Activated CD8-positive, alpha-beta memory T cell treated with anti-CD3 and anti-CD28 coated beads for 36 hours (primary cell): ENCODE measurements around the gene MAML2. TPM values are rescaled to one million over a fixed set of nuclear protein-coding genes. Genes with fewer than 3 reads are reported as not detected.

Experiments used
- CTCF ChIA-PET: fragments of 350-600 bp; sonication (Branson Sonifier 250); formaldehyde crosslinking; loops from one replicate; lab custom pipeline; 2021; ENCODE audit warnings: antibody characterized with exemption; lab: Charles Lee
- POLR2A ChIA-PET: fragments of 350-600 bp; sonication (Branson Sonifier 250); formaldehyde crosslinking; loops from one replicate; lab custom pipeline; 2021; ENCODE audit warnings: antibody characterized with exemption; lab: Charles Lee
- total RNA-seq, 2 experiments: library from RNA; stranded (reverse); gene quantifications; one replicate each; pipeline ENCODE4 v1.2.3, GENCODE V29; 2021

The MAML2 gene
- total RNA-seq, 2 experiments from 2014 or later = 15.6 to 16.4 TPM

- ChIA-PET POLR2A (no interaction called here), CTCF (no interaction called here)
Measured at GRCh38 chr11:96219981-96220623, 122.9 kb downstream of the MAML2 start.

DNA sequence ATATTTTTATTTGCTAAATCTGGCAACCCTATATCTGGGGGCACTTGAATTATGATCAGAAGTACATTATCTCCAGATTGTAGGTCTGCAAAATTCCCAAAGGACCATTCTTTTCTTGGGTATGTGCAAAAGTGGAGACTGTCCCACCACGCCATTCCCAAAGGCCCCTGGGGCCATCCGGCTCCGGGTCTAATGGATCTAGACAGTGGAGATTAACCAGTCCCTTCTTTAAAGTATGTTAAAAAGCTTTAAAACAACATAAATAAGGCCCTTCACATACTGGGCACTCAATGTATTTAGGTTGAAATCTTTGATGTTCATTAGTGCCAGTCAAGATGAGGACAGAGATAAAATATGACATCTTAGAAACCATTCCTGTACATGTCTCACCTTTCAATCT is 124.1 kb downstream of the MAML2 start:
- ChIA-PET CTCF (no interaction called here), POLR2A (no interaction called here)

- POLR2A ChIA-PET = no interaction called here
- CTCF ChIA-PET = interaction anchor here (1.0 kb wide), 1 partner anchor 124 kb away, joined by 3 read pairs; no protein-coding TSS in a partner anchor
Measured at GRCh38 chr11:96218006-96218405, 125.0 kb downstream of the MAML2 start.

GRCh38 chr11:96217206-96217605 is 125.8 kb downstream of the MAML2 start:
- ChIA-PET CTCF (interaction anchor here (1.0 kb wide), 1 partner anchor 125 kb away, joined by 3 read pairs; no protein-coding TSS in a partner anchor), POLR2A (no interaction called here)

DNA sequence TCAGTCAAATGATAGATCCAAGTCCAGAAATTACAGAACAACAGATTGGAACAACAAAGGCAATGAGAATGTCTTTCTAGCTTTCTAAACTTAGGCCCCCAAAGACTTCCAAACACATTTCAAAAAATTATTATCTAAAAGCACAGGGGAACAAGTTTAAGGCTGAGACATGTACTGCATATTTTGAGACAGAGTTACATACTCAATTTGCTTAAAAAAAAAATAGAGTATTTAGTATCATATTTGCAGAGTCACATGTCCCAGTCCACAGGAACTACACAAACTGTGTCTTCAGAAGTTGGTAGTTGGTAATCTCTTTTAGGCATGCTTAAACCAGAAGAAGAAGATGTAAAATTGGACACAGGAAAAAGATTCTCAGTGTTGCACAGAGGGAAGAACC is 127.2 kb downstream of the MAML2 start:
- CTCF ChIA-PET = no interaction called here
- POLR2A ChIA-PET = interaction anchor here (1.9 kb wide), 1 partner anchor 27 kb away, joined by 6 read pairs; no protein-coding TSS in a partner anchor

- CTCF ChIA-PET = interaction anchor here (2.3 kb wide), 1 partner anchor 127 kb away, joined by 8 read pairs; the partner anchor contains the start of gene MAML2
- POLR2A ChIA-PET = interaction anchor here (0.6 to 1.9 kb wide), 2 partner anchors 27 to 102 kb away, joined by 6 read pairs; no protein-coding TSS in a partner anchor
Measured at GRCh38 chr11:96215110-96215782, 127.7 kb downstream of the MAML2 start.

GRCh38 chr11:96214777-96215109 is 128.3 kb downstream of the MAML2 start:
- POLR2A ChIA-PET = interaction anchor here (0.6 to 1.9 kb wide), 2 partner anchors 28 to 102 kb away, joined by 6 read pairs; no protein-coding TSS in a partner anchor

DNA sequence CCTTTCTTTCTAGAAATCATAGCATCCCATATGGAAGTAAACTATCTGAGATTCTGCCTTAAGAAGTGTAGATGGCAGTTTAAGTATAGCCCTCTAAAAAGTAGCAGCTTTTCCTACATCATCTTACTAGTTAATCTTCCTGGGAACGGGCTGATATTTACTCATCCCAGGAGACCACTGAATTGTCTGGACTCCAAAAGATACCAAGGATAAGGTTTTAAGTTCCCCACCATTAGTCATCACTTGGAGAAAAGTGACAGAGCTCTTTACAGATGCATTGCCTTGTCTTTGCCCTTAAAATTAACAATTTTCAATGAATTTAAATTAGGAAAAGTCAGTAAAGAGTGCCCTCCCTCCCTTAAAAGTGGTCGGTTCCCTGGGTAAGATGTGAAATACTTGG is 129.5 kb downstream of the MAML2 start:
- CTCF ChIA-PET = interaction anchor here (0.5 to 2.3 kb wide), 2 partner anchors 50 to 129 kb away, joined by 3 to 8 read pairs; partner anchors contain the start of gene MAML2
- POLR2A ChIA-PET = no interaction called here

More at GRCh38 chr11:96214777-96215109, 128.3 kb downstream of the MAML2 start:
- CTCF ChIA-PET = interaction anchor here (2.3 kb wide), 1 partner anchor 128 kb away, joined by 8 read pairs; the partner anchor contains the start of gene MAML2

- POLR2A ChIA-PET = interaction anchor here (0.6 to 1.6 kb wide), 3 partner anchors 13 to 93 kb away, joined by 3 read pairs; no protein-coding TSS in a partner anchor
- CTCF ChIA-PET = interaction anchor here (1.0 to 1.3 kb wide), 2 partner anchors 130 to 132 kb away, joined by 4 read pairs; partner anchors contain the start of gene MAML2
Measured at GRCh38 chr11:96211436-96211835, 131.6 kb downstream of the MAML2 start.

- CTCF ChIA-PET = interaction anchor here (0.8 kb wide), 2 partner anchors 130 to 136 kb away, joined by 3 read pairs; partner anchors contain the start of gene MAML2
- POLR2A ChIA-PET = interaction anchor here (0.7 kb wide), 2 partner anchors 36 to 85 kb away, joined by 3 read pairs; no protein-coding TSS in a partner anchor
Measured at GRCh38 chr11:96207459-96208449, 135.2 kb downstream of the MAML2 start.

GRCh38 chr11:96206955-96207354 is 136.0 kb downstream of the MAML2 start:
- ChIA-PET POLR2A (no interaction called here), CTCF (no interaction called here)

GRCh38 chr11:96205460-96205809 is 137.6 kb downstream of the MAML2 start:
- POLR2A ChIA-PET = interaction anchor here (0.7 kb wide), 1 partner anchor 138 kb away, joined by 3 read pairs; the partner anchor contains the start of gene MAML2
- CTCF ChIA-PET = interaction anchor here (1.5 kb wide), 1 partner anchor 137 kb away, joined by 3 read pairs; the partner anchor contains the start of gene MAML2

GRCh38 chr11:96204721-96205459 is 138.1 kb downstream of the MAML2 start:
- CTCF ChIA-PET = interaction anchor here (1.5 kb wide), 1 partner anchor 138 kb away, joined by 3 read pairs; the partner anchor contains the start of gene MAML2
- POLR2A ChIA-PET = interaction anchor here (0.7 kb wide), 1 partner anchor 138 kb away, joined by 3 read pairs; the partner anchor contains the start of gene MAML2

GRCh38 chr11:96204366-96204659 is 138.7 kb downstream of the MAML2 start:
- ChIA-PET CTCF (interaction anchor here (1.5 kb wide), 1 partner anchor 138 kb away, joined by 3 read pairs; the partner anchor contains the start of gene MAML2), POLR2A (no interaction called here)

GRCh38 chr11:96203567-96204365 is 139.2 kb downstream of the MAML2 start:
- ChIA-PET POLR2A (no interaction called here), CTCF (interaction anchor here (1.5 kb wide), 1 partner anchor 139 kb away, joined by 3 read pairs; the partner anchor contains the start of gene MAML2)

DNA sequence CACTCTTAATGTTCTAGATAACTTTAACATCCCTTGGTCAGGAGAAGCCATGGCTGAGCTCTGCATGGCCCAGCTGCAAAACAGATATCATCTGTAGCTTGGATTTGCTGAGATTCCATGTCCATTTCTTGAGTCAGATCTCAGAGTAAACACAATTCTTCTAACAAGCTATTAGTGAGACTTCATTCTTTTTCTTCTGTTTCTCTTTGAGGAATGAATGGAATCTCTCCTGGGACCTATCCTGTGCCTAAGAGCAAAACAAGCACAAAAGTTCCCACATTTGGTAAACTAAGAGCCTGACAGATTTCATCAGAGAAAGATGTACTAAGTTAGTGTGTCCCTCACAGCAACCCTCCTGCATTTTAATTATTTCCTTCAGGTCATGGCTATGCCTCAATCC is 142.8 kb downstream of the MAML2 start:
- ChIA-PET CTCF (no interaction called here), POLR2A (no interaction called here)

DNA sequence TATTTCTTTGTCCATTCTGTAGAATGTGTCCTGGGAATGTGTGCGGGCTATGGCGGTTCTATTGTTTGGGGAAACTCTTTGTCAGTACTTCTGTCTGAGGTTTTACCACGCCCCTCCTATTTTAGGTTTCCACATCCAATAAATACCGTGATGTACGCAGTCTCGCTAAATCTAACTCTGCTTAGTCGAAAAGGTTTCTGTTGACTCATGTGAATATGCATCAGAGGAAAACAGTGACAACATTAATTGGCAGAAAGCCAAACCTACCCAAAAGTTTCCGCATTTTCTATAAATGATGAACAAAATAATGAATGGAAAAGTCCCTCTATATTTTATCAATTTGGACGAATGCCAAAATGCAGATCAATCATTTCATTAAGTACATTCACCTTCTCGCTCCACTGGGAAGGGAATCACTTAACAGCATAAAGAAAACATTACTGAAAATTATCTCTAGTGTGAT is 143.4 kb downstream of the MAML2 start:
- CTCF ChIA-PET = no interaction called here
- POLR2A ChIA-PET = no interaction called here
